OCI-LY3 (cell line): ENCODE results near the gene CD83.

Source experiments
- EZH2phosphoT487 ChIP-seq: fragments of 200-600 bp; shearing (Covaris generic); IDR thresholded peaks from 2 replicates; pipeline ENCODE4 v1.6.1; 2018; ENCODE audit warnings: antibody characterized with exemption, mixed run types, low read depth
- TF ChIP-seq, protein P1 (sequence below): fragments of 200-600, 300-600 bp; sonication (generic); IDR thresholded peaks from 2 replicates; pipeline ENCODE4 v1.5.1; 2014; ENCODE audit warnings: antibody characterized with exemption, low read length, low read depth

DNA sequence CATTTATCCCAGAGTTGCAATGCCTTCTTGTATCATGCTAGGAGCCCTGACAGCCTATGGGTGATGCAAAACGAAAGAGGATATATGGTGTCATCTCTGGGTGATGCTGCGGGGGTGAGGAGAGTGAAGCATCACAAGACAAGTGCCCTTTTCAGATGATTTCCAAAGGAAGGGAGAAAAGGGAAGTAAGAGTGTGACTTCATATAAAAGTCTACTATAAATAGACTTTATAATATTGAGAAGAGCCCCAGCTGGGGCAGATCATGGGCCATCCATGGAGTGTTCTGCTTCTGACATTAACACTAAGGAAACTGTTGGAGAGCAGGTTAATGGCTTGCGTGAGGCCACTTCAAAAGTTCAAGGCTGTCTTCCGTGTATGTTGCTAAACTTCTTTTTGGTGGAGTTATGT lies 4.4 kb downstream of the CD83 start:
- TF ChIP-seq, protein P1, sequence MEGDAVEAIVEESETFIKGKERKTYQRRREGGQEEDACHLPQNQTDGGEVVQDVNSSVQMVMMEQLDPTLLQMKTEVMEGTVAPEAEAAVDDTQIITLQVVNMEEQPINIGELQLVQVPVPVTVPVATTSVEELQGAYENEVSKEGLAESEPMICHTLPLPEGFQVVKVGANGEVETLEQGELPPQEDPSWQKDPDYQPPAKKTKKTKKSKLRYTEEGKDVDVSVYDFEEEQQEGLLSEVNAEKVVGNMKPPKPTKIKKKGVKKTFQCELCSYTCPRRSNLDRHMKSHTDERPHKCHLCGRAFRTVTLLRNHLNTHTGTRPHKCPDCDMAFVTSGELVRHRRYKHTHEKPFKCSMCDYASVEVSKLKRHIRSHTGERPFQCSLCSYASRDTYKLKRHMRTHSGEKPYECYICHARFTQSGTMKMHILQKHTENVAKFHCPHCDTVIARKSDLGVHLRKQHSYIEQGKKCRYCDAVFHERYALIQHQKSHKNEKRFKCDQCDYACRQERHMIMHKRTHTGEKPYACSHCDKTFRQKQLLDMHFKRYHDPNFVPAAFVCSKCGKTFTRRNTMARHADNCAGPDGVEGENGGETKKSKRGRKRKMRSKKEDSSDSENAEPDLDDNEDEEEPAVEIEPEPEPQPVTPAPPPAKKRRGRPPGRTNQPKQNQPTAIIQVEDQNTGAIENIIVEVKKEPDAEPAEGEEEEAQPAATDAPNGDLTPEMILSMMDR, result no peak
- TF ChIP-seq EZH2phosphoT487, result no peak
